ENCODE results near the gene CCDC7.
"Not testable (repeated sequence)": the region's sequence is repeated elsewhere in the genome, so short reads cannot be mapped to it uniquely, and the experiment has no call there.

The CCDC7 gene

GRCh38 chr10:32738958-32739357 lies 293.0 kb downstream of the CCDC7 start:
- DNase-seq = no peak

GRCh38 chr10:32744321-32744720 lies 298.4 kb downstream of the CCDC7 start:
- DNase-seq = no peak

GRCh38 chr10:32746869-32747268 lies 300.9 kb downstream of the CCDC7 start:
- no peak for DNase-seq

GRCh38 chr10:32751582-32751981 lies 305.6 kb downstream of the CCDC7 start:
- DNase-seq = no peak

- not testable (repeated sequence) for DNase-seq
Observed at GRCh38 chr10:32754900-32755299, 309.0 kb downstream of the CCDC7 start.

GRCh38 chr10:32771217-32771616 lies 325.3 kb downstream of the CCDC7 start:
- no peak for DNase-seq

GRCh38 chr10:32773105-32773504 lies 327.2 kb downstream of the CCDC7 start:
- no peak for DNase-seq

- no peak for DNase-seq
Observed at GRCh38 chr10:32786968-32787367, 341.0 kb downstream of the CCDC7 start.

GRCh38 chr10:32787690-32788284 lies 341.8 kb downstream of the CCDC7 start:
- DNase-seq = no peak

- DNase-seq = no peak
Observed at GRCh38 chr10:32788359-32788758, 342.4 kb downstream of the CCDC7 start.

- DNase-seq = no peak
Observed at GRCh38 chr10:32790483-32790882, 344.5 kb downstream of the CCDC7 start.

- no peak for DNase-seq
Observed at GRCh38 chr10:32793033-32793432, 347.1 kb downstream of the CCDC7 start.

GRCh38 chr10:32795598-32796183 lies 349.8 kb downstream of the CCDC7 start:
- DNase-seq = no peak

GRCh38 chr10:32797393-32797792 lies 351.5 kb downstream of the CCDC7 start:
- DNase-seq = not testable (repeated sequence)

GRCh38 chr10:32846974-32847373 lies 401.0 kb downstream of the CCDC7 start:
- no peak for DNase-seq

GRCh38 chr10:32851301-32851700 lies 405.4 kb downstream of the CCDC7 start:
- no peak for DNase-seq

GRCh38 chr10:32854435-32854834 lies 408.5 kb downstream of the CCDC7 start:
- no peak for DNase-seq

- no peak for DNase-seq
Observed at GRCh38 chr10:32865170-32865569, 419.2 kb downstream of the CCDC7 start.

GRCh38 chr10:32877915-32878314 lies 432.0 kb downstream of the CCDC7 start:
- no peak for DNase-seq

- no peak for DNase-seq
Observed at GRCh38 chr10:32878646-32879045, 432.7 kb downstream of the CCDC7 start.

GRCh38 chr10:32882076-32882475 lies 436.1 kb downstream of the CCDC7 start:
- DNase-seq = no peak

GRCh38 chr10:32887481-32887880 lies 441.5 kb downstream of the CCDC7 start:
- no peak for DNase-seq

- DNase-seq = no peak
Observed at GRCh38 chr10:32888161-32888927, 442.4 kb downstream of the CCDC7 start.

- no peak for DNase-seq
Observed at GRCh38 chr10:32889631-32890212, 443.8 kb downstream of the CCDC7 start.
